HL-60 (cell line): Measurements from ENCODE around the gene MAP1B.

ENCODE experiments used
- DNase-seq, 2 experiments: peaks; one replicate each; pipeline ENCODE4 v3.0.0-alpha.2; 2010 to 2020; ENCODE audit warnings: low read depth in 1 of 2, low spot score in 1 of 2
- H3K27ac ChIP-seq: fragments of 250-450 bp; sonication (Bioruptor Pico); replicated peaks from 2 replicates; pipeline ENCODE4 v1.5.1; 2020; ENCODE audit warnings: mild to moderate bottlenecking, moderate library complexity
- H3K27me3 ChIP-seq: fragments of 250-450 bp; sonication (Bioruptor Pico); 2 replicates; pipeline ENCODE4 v1.5.1; 2021; ENCODE audit warnings: mild to moderate bottlenecking, moderate library complexity; ENCODE audit not compliant: insufficient read depth, poor library complexity, severe bottlenecking
- H3K4me3 ChIP-seq: replicated peaks from 2 replicates; pipeline ENCODE4 v1.5.1; 2011; ENCODE audit warnings: mild to moderate bottlenecking, control low read depth, low read length; ENCODE audit not compliant: insufficient read depth
- GABPA ChIP-seq: IDR thresholded peaks from 2 replicates; pipeline ENCODE4 v1.6.1; 2012; ENCODE audit warnings: low read depth
- POLR2AphosphoS5 ChIP-seq: IDR thresholded peaks from 2 replicates; pipeline ENCODE4 v1.6.1; 2012; ENCODE audit warnings: low read depth
- SPI1 ChIP-seq: IDR thresholded peaks from 2 replicates; pipeline ENCODE4 v1.6.1; 2012; ENCODE audit warnings: low read depth, mild to moderate bottlenecking, borderline replicate concordance
- TF ChIP-seq, protein P1 (sequence below): IDR thresholded peaks from one replicate; pipeline ENCODE4 v1.5.1; 2011; ENCODE audit warnings: low read length, control low read depth, inconsistent platforms; ENCODE audit not compliant: insufficient read depth
- TF ChIP-seq, protein P2 (sequence below): IDR thresholded peaks from 2 replicates; pipeline ENCODE4 v1.6.1; 2012; ENCODE audit warnings: low read depth; ENCODE audit not compliant: insufficient replicate concordance

MAP1B gene

DNA sequence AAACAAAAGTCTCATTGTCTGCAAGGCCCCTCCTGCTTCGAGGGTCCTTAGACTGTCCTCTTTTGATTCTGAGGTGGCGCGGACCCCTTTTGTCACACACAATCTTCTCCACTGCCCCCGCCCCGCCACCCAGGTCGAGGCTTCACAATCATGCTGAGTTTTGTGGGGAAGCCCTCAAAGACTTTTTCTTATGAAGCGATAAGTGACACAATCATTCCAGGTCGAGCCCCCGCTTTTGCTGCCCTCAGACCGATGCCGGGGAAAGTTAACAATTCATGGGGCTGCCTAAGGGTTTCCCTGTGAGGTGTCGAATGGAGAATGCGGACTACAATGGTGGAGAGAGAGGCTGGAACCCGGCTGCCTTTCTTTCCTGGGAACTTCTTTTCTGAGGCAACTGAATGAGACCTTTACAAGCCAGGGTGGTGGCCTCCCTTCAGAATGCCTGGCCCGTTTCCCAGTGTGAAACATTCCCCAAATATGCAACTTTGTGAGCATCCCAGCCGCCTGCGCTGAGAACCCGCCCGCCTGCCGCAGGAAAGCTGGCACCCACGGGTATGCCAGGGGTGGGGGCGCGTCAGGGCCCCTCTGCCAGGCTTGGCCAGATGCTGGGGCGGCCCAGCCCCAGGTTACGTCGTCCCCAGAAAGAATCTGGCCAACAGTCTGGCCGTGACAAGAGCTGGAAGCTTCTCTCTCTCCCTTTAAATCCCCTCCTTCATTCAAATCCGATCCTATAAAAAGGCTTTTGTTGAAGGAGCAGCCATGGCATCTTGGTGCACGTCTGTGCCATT lies 71.9 kb downstream of the MAP1B start:
- H3K4me3 ChIP-seq, result no peak overlapping the region
- DNase-seq, result no peak
- TF ChIP-seq SPI1, result no peak
- TF ChIP-seq, protein P1, sequence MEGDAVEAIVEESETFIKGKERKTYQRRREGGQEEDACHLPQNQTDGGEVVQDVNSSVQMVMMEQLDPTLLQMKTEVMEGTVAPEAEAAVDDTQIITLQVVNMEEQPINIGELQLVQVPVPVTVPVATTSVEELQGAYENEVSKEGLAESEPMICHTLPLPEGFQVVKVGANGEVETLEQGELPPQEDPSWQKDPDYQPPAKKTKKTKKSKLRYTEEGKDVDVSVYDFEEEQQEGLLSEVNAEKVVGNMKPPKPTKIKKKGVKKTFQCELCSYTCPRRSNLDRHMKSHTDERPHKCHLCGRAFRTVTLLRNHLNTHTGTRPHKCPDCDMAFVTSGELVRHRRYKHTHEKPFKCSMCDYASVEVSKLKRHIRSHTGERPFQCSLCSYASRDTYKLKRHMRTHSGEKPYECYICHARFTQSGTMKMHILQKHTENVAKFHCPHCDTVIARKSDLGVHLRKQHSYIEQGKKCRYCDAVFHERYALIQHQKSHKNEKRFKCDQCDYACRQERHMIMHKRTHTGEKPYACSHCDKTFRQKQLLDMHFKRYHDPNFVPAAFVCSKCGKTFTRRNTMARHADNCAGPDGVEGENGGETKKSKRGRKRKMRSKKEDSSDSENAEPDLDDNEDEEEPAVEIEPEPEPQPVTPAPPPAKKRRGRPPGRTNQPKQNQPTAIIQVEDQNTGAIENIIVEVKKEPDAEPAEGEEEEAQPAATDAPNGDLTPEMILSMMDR, result no peak
- TF ChIP-seq, protein P2, sequence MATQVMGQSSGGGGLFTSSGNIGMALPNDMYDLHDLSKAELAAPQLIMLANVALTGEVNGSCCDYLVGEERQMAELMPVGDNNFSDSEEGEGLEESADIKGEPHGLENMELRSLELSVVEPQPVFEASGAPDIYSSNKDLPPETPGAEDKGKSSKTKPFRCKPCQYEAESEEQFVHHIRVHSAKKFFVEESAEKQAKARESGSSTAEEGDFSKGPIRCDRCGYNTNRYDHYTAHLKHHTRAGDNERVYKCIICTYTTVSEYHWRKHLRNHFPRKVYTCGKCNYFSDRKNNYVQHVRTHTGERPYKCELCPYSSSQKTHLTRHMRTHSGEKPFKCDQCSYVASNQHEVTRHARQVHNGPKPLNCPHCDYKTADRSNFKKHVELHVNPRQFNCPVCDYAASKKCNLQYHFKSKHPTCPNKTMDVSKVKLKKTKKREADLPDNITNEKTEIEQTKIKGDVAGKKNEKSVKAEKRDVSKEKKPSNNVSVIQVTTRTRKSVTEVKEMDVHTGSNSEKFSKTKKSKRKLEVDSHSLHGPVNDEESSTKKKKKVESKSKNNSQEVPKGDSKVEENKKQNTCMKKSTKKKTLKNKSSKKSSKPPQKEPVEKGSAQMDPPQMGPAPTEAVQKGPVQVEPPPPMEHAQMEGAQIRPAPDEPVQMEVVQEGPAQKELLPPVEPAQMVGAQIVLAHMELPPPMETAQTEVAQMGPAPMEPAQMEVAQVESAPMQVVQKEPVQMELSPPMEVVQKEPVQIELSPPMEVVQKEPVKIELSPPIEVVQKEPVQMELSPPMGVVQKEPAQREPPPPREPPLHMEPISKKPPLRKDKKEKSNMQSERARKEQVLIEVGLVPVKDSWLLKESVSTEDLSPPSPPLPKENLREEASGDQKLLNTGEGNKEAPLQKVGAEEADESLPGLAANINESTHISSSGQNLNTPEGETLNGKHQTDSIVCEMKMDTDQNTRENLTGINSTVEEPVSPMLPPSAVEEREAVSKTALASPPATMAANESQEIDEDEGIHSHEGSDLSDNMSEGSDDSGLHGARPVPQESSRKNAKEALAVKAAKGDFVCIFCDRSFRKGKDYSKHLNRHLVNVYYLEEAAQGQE, result no peak
- TF ChIP-seq GABPA, result no peak
- no peak for TF ChIP-seq POLR2AphosphoS5
- H3K27ac ChIP-seq, result no peak overlapping the region
- H3K27me3 ChIP-seq, result no peaks in the 10 kb centered on the region

DNA sequence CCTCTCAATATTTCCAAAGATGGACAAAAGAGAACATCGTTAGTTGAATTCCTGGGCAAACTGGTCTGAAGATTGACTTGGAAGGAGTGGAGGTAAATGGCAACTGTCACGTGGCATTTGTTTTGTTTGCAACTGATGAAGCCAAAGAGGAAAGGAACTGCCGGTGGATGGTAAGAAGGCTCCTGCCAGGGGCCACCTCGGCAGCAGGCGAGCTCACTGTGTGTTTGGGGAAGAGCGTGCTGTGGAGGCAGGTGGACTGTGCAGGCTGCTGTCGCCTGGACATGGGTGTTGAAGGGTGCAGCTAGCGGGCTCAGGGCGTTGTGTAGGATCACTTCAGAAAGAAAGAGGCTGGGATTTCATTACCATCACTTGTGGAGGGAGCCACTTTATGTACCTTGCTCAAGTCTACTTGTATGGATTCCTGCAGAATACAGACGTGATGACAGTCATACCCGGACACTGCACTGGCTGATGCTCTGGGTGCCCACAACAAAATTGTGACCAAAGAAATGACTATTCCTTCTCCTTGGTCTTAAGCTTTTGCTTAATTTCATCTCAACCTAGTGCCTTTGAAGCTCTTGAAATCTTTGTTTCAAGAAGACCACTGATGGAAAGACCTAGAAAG lies 72.7 kb downstream of the MAP1B start:
- DNase-seq, result no peak
- Histone ChIP-seq H3K27ac (no peak overlapping the region), H3K4me3 (no peak overlapping the region), H3K27me3 (no peaks in the 10 kb centered on the region)
- TF ChIP-seq, protein P2, result no peak
- TF ChIP-seq, protein P1, result no peak
- TF ChIP-seq GABPA, result no peak
- no peak for TF ChIP-seq SPI1
- no peak for TF ChIP-seq POLR2AphosphoS5

DNA sequence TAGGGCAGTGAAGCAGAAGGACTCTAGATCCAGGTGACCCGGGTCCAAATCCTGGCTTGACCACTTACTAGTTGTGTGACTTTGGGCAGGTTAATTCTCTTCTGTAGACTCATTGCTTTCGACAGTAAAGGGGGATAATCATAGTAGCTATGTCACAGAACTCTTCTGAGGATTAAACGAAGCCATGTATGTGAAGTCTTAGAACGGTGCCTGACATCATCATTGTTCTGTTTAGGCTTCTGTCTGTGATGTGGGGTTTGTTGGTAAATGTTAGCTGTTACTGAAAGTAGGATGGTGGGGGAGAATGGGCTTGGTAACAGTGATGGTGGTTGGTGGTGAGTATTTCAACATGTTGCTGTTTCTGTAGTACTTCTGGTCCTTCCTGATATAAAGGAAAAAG lies 73.7 kb downstream of the MAP1B start:
- TF ChIP-seq SPI1 (no peak), POLR2AphosphoS5 (no peak), GABPA (no peak)
- TF ChIP-seq, protein P2, result no peak
- TF ChIP-seq, protein P1, result no peak
- no peak for DNase-seq
- H3K27ac ChIP-seq, result no peak overlapping the region
- no peaks in the 10 kb centered on the region for H3K27me3 ChIP-seq
- no peak overlapping the region for H3K4me3 ChIP-seq
